PFSK-1 (cell line): ENCODE data around the gene DAPP1.

Source experiments
- FOXP2 ChIP-seq: optimal IDR thresholded peaks from 2 replicates; pipeline ENCODE3; 2011; ENCODE audit warnings: borderline replicate concordance, control low read depth, inconsistent platforms; ENCODE audit not compliant: insufficient read depth; ENCODE audit errors: extremely low read length, extremely low read depth
- POLR2AphosphoS5 ChIP-seq: IDR thresholded peaks from 2 replicates; pipeline ENCODE4 v1.6.1; 2012; ENCODE audit warnings: low read depth, mild to moderate bottlenecking, control low read depth, low read length, moderate library complexity
- SIN3A ChIP-seq: IDR thresholded peaks from 2 replicates; pipeline ENCODE4 v1.6.1; 2012; ENCODE audit warnings: mild to moderate bottlenecking, low read length, moderate library complexity, borderline replicate concordance; ENCODE audit not compliant: insufficient read depth
- TAF1 ChIP-seq: IDR thresholded peaks from 2 replicates; pipeline ENCODE4 v1.6.1; 2012; ENCODE audit warnings: low read length, control low read depth, borderline replicate concordance; ENCODE audit not compliant: insufficient read depth
- TF ChIP-seq, protein P1 (sequence below), 2 experiments: IDR thresholded peaks; 2 replicates each; pipeline versions ENCODE4 v1.6.1 to v1.8.0; 2011 to 2012; ENCODE audit warnings: low read depth in 2 of 2, low read length in 2 of 2, control low read depth in 1 of 2, inconsistent platforms in 1 of 2, mild to moderate bottlenecking in 1 of 2, moderate library complexity in 1 of 2; ENCODE audit not compliant: insufficient read depth in 1 of 2

DNA sequence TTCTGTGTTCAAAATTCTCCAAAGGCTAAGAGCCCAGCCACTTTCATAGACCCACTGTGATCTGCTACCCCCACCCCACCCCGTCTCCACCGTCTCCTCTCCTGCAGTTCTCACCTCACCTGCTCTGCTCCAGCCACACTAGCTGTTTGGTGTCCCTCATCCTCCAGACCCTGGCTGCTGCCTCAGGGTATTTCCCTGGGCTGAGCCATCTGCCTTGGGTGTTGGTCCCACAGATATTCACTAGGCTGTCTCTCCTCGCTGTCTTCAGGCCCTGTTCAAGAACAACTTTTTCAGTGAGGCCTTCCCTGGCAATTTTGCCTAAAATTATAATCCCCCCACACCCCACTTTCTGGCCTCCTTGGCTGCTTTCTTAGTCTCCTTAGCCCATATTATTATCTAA is 31.8 kb upstream of the DAPP1 start:
- TF ChIP-seq POLR2AphosphoS5 (no peak), TAF1 (no peak), FOXP2 (no peak), SIN3A (no peak)
- TF ChIP-seq, protein P1, sequence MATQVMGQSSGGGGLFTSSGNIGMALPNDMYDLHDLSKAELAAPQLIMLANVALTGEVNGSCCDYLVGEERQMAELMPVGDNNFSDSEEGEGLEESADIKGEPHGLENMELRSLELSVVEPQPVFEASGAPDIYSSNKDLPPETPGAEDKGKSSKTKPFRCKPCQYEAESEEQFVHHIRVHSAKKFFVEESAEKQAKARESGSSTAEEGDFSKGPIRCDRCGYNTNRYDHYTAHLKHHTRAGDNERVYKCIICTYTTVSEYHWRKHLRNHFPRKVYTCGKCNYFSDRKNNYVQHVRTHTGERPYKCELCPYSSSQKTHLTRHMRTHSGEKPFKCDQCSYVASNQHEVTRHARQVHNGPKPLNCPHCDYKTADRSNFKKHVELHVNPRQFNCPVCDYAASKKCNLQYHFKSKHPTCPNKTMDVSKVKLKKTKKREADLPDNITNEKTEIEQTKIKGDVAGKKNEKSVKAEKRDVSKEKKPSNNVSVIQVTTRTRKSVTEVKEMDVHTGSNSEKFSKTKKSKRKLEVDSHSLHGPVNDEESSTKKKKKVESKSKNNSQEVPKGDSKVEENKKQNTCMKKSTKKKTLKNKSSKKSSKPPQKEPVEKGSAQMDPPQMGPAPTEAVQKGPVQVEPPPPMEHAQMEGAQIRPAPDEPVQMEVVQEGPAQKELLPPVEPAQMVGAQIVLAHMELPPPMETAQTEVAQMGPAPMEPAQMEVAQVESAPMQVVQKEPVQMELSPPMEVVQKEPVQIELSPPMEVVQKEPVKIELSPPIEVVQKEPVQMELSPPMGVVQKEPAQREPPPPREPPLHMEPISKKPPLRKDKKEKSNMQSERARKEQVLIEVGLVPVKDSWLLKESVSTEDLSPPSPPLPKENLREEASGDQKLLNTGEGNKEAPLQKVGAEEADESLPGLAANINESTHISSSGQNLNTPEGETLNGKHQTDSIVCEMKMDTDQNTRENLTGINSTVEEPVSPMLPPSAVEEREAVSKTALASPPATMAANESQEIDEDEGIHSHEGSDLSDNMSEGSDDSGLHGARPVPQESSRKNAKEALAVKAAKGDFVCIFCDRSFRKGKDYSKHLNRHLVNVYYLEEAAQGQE (IDR thresholded peaks at IDR 0.05; ENCODE audit: insufficient read depth in 1 of 2, low read depth in 2 of 2, low read length in 2 of 2), result no peak
